Limb (tissue), 2 donors: ENCODE data around the gene SRPK2.
A peak's percentile ranks its signal among the peaks of the same experiment; 100 is the strongest.
"Not testable (repeated sequence)": the region's sequence is repeated elsewhere in the genome, so short reads cannot be mapped to it uniquely, and the experiment has no call there.

Experiments used
- DNase-seq, 2 donors: peaks; one replicate each; pipeline ENCODE4 v3.0.0-alpha.2; 2016; ENCODE audit errors: extremely low spot score in 2 of 2

SRPK2 gene

GRCh38 chr7:105376908-105377533 lies 11.7 kb downstream of the SRPK2 start:
- no peak for DNase-seq

GRCh38 chr7:105369944-105370343 lies 18.8 kb downstream of the SRPK2 start:
- no peak for DNase-seq

- DNase-seq: no peak
Measured at GRCh38 chr7:105367458-105367857, 21.3 kb downstream of the SRPK2 start.

- no peak for DNase-seq
Measured at GRCh38 chr7:105365541-105366534, 22.9 kb downstream of the SRPK2 start.

GRCh38 chr7:105364684-105365083 lies 24.0 kb downstream of the SRPK2 start:
- no peak for DNase-seq

- not testable (repeated sequence) for DNase-seq
Measured at GRCh38 chr7:105363657-105364056, 25.1 kb downstream of the SRPK2 start.

GRCh38 chr7:105362685-105363084 lies 26.0 kb downstream of the SRPK2 start:
- not testable (repeated sequence) for DNase-seq

GRCh38 chr7:105361995-105362394 lies 26.7 kb downstream of the SRPK2 start:
- DNase-seq: not testable (repeated sequence)

GRCh38 chr7:105360149-105360548 lies 28.6 kb downstream of the SRPK2 start:
- not testable (repeated sequence) for DNase-seq

- DNase-seq: no peak
Measured at GRCh38 chr7:105355701-105356100, 33.0 kb downstream of the SRPK2 start.

- no peak for DNase-seq
Measured at GRCh38 chr7:105354383-105354782, 34.3 kb downstream of the SRPK2 start.

- no peak for DNase-seq
Measured at GRCh38 chr7:105353752-105354328, 34.9 kb downstream of the SRPK2 start.

- DNase-seq: no peak
Measured at GRCh38 chr7:105352901-105353668, 35.6 kb downstream of the SRPK2 start.

GRCh38 chr7:105352018-105352612 lies 36.6 kb downstream of the SRPK2 start:
- peak; percentile 54 to 68 for DNase-seq

- DNase-seq: no peak
Measured at GRCh38 chr7:105350906-105351305, 37.8 kb downstream of the SRPK2 start.

GRCh38 chr7:105348177-105348576 lies 40.5 kb downstream of the SRPK2 start:
- DNase-seq: not testable (repeated sequence)

- DNase-seq: no peak
Measured at GRCh38 chr7:105346593-105347322, 42.0 kb downstream of the SRPK2 start.

GRCh38 chr7:105346138-105346537 lies 42.6 kb downstream of the SRPK2 start:
- DNase-seq: no peak

GRCh38 chr7:105345725-105346124 lies 43.0 kb downstream of the SRPK2 start:
- DNase-seq: no peak

- DNase-seq: no peak
Measured at GRCh38 chr7:105345003-105345402, 43.7 kb downstream of the SRPK2 start.
